OCI-LY3 (cell line): Measurements from ENCODE around the gene RNF144A.

ENCODE experiments used
- CTCF ChIP-seq: fragments of 200-600, 300-600 bp; sonication (generic); IDR thresholded peaks from 2 replicates; pipeline ENCODE4 v1.5.1; 2014; ENCODE audit warnings: antibody characterized with exemption, low read length, low read depth
- EZH2phosphoT487 ChIP-seq: fragments of 200-600 bp; shearing (Covaris generic); IDR thresholded peaks from 2 replicates; pipeline ENCODE4 v1.6.1; 2018; ENCODE audit warnings: antibody characterized with exemption, mixed run types, low read depth

GRCh38 chr2:7026742-7027141 is 109.5 kb downstream of the RNF144A start:
- no peak for TF ChIP-seq CTCF
- no peak for TF ChIP-seq EZH2phosphoT487
